Ectodermal cell (in vitro differentiated cells): ENCODE measurements around the gene FLNC.

Experiments used
- H3K27ac ChIP-seq: 2 replicates; pipeline ENCODE4 v1.7.0; 2013; ENCODE audit warnings: mild to moderate bottlenecking, low read depth, low read length; ENCODE audit not compliant: insufficient read depth, poor library complexity, severe bottlenecking
- H3K27me3 ChIP-seq: 2 replicates; pipeline ENCODE4 v1.7.0; 2013; ENCODE audit warnings: mild to moderate bottlenecking, low read length; ENCODE audit not compliant: insufficient read depth, control insufficient read depth, poor library complexity, severe bottlenecking
- H3K36me3 ChIP-seq: one replicate; pipeline ENCODE4 v1.7.0; 2013; ENCODE audit warnings: low read length; ENCODE audit not compliant: control insufficient read depth, insufficient read depth
- H3K4me1 ChIP-seq: one replicate; pipeline ENCODE4 v1.7.0; 2013; ENCODE audit warnings: low read length; ENCODE audit not compliant: control insufficient read depth, insufficient read depth
- H3K4me3 ChIP-seq: 2 replicates; pipeline ENCODE4 v1.7.0; 2013; ENCODE audit warnings: low read depth, low read length, control low read depth; ENCODE audit not compliant: insufficient read depth
- H3K9me3 ChIP-seq: 2 replicates; pipeline ENCODE4 v1.7.0; 2013; ENCODE audit warnings: mild to moderate bottlenecking, low read length, moderate library complexity; ENCODE audit not compliant: control insufficient read depth
- WGBS, 2 experiments: methylation state at CpG; one replicate each; pipeline ENCODE4 v1.1.7; 2013; ENCODE audit warnings: missing lambda C conversion rate in 2 of 2; 5-methylcytosine and 5-hydroxymethylcytosine counted together

FLNC gene

DNA sequence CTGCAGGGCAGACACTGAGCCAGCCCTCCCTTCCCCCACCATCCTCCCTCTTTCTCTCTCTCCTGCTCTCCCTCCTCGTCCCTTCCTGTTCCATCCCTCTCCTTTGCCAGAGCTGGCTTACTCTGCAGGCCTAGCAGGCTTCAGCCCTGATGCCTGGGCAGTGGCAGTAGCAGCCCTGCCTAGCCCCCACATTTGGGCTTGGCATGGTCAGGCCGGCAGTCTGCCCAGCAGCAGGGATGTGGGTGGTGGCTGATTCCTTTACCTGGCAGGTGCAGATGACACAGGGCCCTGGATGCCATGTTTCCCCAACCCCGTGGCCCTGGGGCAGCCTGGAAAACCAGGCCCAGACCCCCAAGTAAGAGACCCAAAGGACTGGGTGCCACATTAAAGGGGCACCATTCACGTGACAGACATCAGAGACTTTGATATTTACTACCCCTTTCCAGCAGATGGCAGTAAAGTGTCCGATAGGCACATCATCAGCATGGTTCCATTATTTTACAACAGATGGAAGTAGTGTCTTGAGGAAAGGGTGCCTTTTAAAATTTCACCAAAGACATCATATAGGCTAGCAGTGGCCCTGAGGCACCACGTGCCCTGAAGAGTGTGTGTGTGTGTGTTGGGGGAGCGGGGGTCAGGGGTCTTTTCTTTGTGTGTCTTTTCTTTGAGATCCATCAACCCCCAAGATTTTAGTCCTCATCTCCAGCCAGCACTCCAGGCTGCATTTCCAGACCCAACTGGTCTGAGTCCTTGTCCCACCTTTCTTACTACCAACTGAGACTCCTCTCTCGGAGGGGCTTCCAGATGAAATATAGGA is 74.4 kb downstream of the FLNC start:
- Histone ChIP-seq H3K4me1 (peaks cover 9% of the 10 kb centered on the region), H3K9me3 (no peaks in the 10 kb centered on the region), H3K27ac (no peak overlapping the region), H3K27me3 (peaks cover 6% of the 10 kb centered on the region), H3K36me3 (no peaks in the 10 kb centered on the region), H3K4me3 (no peak overlapping the region)
- 62 to 66% methylated on average over 4 to 6 of the region's 8 CpGs for WGBS, 2 experiments

DNA sequence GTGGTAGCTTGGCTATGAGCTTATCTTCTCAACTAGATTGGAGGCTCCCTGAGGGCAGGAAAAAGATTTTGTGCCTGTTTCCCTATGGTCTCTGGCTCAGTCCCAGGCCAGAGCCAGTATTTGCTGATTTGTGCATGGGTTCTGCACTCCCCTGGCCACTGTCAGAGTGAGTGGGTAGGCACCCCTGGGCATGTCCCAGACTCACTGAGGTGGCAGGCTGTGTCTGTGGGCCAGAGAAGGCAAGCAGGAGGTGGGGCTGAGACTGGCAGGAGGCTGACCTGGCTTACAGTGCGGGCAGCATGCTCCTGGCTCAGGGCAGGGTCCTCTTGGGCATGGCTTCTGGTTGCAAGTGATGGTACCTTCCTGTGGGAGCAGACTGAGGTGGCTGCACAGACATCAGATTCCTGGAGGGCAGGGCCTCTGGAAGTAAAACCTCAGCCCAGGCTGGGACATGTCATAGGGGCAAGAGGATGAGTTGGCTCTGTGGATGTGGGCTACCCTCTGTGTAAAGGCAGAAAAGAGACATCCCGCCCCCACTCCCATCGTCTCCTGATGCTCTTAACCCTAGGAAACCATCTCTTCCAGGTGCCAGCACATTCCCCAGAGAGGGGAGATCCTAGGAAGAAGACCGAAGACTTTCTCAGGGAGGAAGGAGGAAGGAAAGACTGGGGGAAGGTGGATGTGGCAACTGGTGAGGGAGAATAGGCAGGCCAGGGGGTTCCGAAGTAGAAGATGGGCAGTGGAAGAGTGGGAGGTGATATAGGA is 76.0 kb downstream of the FLNC start:
- Histone ChIP-seq H3K4me1 (peaks cover 22% of the 10 kb centered on the region), H3K36me3 (no peaks in the 10 kb centered on the region), H3K9me3 (no peaks in the 10 kb centered on the region), H3K4me3 (no peak overlapping the region), H3K27me3 (peaks cover 20% of the 10 kb centered on the region), H3K27ac (no peak overlapping the region)
- 91 to 95% methylated on average over 5 of the region's 5 CpGs for WGBS, 2 experiments

DNA sequence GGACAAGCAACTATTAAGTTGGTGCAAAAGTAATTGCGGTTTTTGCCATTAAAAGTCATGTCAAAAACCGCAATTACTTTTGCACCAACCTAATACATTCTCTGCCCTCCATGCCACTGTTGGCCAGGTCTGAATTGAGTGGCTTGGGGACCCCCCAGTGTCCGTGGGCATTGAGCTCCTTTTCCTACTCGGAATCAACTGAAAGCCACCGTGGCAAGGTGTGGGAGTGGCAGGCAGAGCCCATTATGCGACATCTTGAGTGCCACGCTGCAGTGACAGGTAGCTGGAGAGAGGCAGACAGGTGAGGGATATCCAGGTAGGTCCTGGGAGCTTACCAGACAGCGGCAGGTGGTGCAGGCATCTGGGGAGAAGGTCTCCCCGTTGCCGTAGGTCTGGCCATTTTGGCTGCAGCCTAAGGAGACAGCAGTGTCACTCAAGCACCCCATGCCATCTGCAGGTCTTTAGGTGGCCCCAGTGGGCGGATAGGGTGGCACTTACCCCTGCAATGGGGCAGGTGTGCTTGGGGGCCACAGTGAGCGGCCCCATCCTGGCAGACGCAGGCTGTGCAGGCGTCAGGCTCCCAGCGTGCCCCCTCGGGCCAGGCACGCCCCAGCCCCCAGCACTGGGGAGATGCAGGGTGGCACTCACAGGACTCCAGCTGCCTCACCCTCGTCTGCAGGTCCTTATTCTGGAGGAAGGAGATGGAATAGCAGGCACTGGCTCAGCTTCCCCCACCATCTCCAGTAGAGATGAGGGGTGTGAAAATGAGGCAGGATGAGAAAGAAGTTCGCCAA is 76.8 kb downstream of the FLNC start:
- no peaks in the 10 kb centered on the region for H3K9me3 ChIP-seq
- H3K27ac ChIP-seq = no peak overlapping the region
- H3K27me3 ChIP-seq = peaks cover 20% of the 10 kb centered on the region
- no peak overlapping the region for H3K4me3 ChIP-seq
- H3K4me1 ChIP-seq = peaks cover 30% of the 10 kb centered on the region
- H3K36me3 ChIP-seq = no peaks in the 10 kb centered on the region
- 94 to 95% methylated on average over 19 of the region's 19 CpGs for WGBS, 2 experiments
